H1 (cell line): ENCODE data around the gene DPY19L1. TPM values are rescaled to one million over a fixed set of nuclear protein-coding genes. Genes with fewer than 3 reads are reported as not detected.

ENCODE experiments used
- ASH2L ChIP-seq: fragments of 200-600, 300-600 bp; sonication (generic); IDR thresholded peaks from one replicate; pipeline ENCODE4 v1.7.1; 2017; ENCODE audit warnings: low read length
- CBX5 ChIP-seq: fragments of 300-800, 300-1000 bp; sonication (generic); IDR thresholded peaks from 2 replicates; pipeline ENCODE4 v1.7.1; 2016; ENCODE audit warnings: antibody characterized with exemption, low read length, low read depth
- E2F6 ChIP-seq: IDR thresholded peaks from 2 replicates; pipeline ENCODE4 v1.6.1; 2012; ENCODE audit warnings: inconsistent platforms
- GABPA ChIP-seq: IDR thresholded peaks from 2 replicates; pipeline ENCODE4 v1.6.1; 2011; ENCODE audit warnings: mild to moderate bottlenecking, low read length, moderate library complexity, borderline replicate concordance; ENCODE audit not compliant: insufficient read depth
- SP4 ChIP-seq: IDR thresholded peaks from 2 replicates; pipeline ENCODE4 v1.6.1; 2012; ENCODE audit warnings: low read length, inconsistent platforms
- polyA plus RNA-seq, 7 experiments: library from polyadenylated mRNA; depleted of rRNA in 3 of 7; stranded (reverse) in 5 of 7; unstranded in 2 of 7; fragments of >200 nt in 5 of 7; fragments of 200-250 nt in 2 of 7; gene quantifications; 1 replicate in 5 of 7; 2 replicates in 1 of 7; 4 replicates in 1 of 7; pipeline versions ENCODE4 v1.2.1 to v1.2.3, GENCODE V29; 2011 to 2013; ENCODE audit warnings: missing spikeins in 2 of 7, mixed read lengths in 2 of 7
- total RNA-seq: library from RNA; stranded (reverse); fragmentation: NEBNext Ultra II Directional; extraction: Animal tissue kit (Norgen Biotek cat#: 25700); gene quantifications from 2 replicates; pipeline ENCODE4 v1.2.1, GENCODE V29; 2021
- TF ChIP-seq, protein P1 (sequence below): fragments of 300-600 bp; sonication (generic); IDR thresholded peaks from 2 replicates; pipeline ENCODE4 v1.7.1; 2012; ENCODE audit warnings: low read length, moderate library complexity, mild to moderate bottlenecking, inconsistent platforms; ENCODE audit not compliant: insufficient replicate concordance

The DPY19L1 gene
- total and polyA plus RNA-seq, 2 of the 8 experiments (the other 6 are each of a cell fraction or from before 2014, with no cell fraction given): 14.1 to 23.3 TPM

DNA sequence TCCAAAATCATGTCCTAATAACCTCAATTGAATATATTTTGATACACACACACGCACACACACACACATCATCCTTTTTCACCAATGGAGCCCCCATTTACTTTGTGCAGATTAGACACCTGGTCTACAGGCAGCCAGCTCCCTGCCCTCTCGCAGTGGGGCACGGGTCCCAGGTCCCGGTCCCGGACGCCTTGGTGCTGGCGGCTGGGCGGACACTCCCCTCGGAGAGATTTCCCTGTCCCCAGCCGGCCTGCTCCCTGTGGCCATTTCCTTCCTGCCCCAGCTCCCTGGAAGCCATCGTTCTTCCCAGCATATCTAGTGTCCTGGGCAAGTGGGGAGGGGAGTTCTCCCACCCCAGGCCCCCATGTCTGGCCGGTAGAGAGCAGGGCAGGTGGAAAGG lies 14.6 kb downstream of the DPY19L1 start (continued):
- TF ChIP-seq GABPA: no peak
- TF ChIP-seq ASH2L: no peak
- TF ChIP-seq CBX5: no peak
- TF ChIP-seq, protein P1, sequence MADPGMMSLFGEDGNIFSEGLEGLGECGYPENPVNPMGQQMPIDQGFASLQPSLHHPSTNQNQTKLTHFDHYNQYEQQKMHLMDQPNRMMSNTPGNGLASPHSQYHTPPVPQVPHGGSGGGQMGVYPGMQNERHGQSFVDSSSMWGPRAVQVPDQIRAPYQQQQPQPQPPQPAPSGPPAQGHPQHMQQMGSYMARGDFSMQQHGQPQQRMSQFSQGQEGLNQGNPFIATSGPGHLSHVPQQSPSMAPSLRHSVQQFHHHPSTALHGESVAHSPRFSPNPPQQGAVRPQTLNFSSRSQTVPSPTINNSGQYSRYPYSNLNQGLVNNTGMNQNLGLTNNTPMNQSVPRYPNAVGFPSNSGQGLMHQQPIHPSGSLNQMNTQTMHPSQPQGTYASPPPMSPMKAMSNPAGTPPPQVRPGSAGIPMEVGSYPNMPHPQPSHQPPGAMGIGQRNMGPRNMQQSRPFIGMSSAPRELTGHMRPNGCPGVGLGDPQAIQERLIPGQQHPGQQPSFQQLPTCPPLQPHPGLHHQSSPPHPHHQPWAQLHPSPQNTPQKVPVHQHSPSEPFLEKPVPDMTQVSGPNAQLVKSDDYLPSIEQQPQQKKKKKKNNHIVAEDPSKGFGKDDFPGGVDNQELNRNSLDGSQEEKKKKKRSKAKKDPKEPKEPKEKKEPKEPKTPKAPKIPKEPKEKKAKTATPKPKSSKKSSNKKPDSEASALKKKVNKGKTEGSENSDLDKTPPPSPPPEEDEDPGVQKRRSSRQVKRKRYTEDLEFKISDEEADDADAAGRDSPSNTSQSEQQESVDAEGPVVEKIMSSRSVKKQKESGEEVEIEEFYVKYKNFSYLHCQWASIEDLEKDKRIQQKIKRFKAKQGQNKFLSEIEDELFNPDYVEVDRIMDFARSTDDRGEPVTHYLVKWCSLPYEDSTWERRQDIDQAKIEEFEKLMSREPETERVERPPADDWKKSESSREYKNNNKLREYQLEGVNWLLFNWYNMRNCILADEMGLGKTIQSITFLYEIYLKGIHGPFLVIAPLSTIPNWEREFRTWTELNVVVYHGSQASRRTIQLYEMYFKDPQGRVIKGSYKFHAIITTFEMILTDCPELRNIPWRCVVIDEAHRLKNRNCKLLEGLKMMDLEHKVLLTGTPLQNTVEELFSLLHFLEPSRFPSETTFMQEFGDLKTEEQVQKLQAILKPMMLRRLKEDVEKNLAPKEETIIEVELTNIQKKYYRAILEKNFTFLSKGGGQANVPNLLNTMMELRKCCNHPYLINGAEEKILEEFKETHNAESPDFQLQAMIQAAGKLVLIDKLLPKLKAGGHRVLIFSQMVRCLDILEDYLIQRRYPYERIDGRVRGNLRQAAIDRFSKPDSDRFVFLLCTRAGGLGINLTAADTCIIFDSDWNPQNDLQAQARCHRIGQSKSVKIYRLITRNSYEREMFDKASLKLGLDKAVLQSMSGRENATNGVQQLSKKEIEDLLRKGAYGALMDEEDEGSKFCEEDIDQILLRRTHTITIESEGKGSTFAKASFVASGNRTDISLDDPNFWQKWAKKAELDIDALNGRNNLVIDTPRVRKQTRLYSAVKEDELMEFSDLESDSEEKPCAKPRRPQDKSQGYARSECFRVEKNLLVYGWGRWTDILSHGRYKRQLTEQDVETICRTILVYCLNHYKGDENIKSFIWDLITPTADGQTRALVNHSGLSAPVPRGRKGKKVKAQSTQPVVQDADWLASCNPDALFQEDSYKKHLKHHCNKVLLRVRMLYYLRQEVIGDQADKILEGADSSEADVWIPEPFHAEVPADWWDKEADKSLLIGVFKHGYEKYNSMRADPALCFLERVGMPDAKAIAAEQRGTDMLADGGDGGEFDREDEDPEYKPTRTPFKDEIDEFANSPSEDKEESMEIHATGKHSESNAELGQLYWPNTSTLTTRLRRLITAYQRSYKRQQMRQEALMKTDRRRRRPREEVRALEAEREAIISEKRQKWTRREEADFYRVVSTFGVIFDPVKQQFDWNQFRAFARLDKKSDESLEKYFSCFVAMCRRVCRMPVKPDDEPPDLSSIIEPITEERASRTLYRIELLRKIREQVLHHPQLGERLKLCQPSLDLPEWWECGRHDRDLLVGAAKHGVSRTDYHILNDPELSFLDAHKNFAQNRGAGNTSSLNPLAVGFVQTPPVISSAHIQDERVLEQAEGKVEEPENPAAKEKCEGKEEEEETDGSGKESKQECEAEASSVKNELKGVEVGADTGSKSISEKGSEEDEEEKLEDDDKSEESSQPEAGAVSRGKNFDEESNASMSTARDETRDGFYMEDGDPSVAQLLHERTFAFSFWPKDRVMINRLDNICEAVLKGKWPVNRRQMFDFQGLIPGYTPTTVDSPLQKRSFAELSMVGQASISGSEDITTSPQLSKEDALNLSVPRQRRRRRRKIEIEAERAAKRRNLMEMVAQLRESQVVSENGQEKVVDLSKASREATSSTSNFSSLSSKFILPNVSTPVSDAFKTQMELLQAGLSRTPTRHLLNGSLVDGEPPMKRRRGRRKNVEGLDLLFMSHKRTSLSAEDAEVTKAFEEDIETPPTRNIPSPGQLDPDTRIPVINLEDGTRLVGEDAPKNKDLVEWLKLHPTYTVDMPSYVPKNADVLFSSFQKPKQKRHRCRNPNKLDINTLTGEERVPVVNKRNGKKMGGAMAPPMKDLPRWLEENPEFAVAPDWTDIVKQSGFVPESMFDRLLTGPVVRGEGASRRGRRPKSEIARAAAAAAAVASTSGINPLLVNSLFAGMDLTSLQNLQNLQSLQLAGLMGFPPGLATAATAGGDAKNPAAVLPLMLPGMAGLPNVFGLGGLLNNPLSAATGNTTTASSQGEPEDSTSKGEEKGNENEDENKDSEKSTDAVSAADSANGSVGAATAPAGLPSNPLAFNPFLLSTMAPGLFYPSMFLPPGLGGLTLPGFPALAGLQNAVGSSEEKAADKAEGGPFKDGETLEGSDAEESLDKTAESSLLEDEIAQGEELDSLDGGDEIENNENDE: no peak
- no peak for TF ChIP-seq E2F6
- no peak for TF ChIP-seq SP4
- TF ChIP-seq, all 59 proteins: peak for 0
